HepG2 (cell line): ENCODE measurements around the gene EHD1. TPM values are rescaled to one million over a fixed set of nuclear protein-coding genes. Genes with fewer than 3 reads are reported as not detected.

Source experiments
- ATF7-NPFF ChIP-seq: sonication (generic); formaldehyde crosslinking; IDR thresholded peaks from 2 replicates; pipeline ENCODE4 v1.8.1; 2023; ENCODE audit warnings: mild to moderate bottlenecking, low read depth, missing genetic modification reagents, moderate library complexity
- IKZF1 ChIP-seq: fragments of 450-650 bp; IDR thresholded peaks from 2 replicates; pipeline ENCODE4 v1.7.1; 2016
- IRF1 ChIP-seq: sonication (generic); formaldehyde crosslinking; IDR thresholded peaks from 2 replicates; pipeline ENCODE4 v1.4.0; 2020; ENCODE audit warnings: low read depth, mild to moderate bottlenecking, missing genetic modification reagents
- KDM3A ChIP-seq: IDR thresholded peaks from 2 replicates; pipeline ENCODE4 v1.6.1; 2018; ENCODE audit warnings: low read depth, missing compliant biosample characterization
- KMT2A ChIP-seq: sonication (generic); formaldehyde crosslinking; IDR thresholded peaks from 2 replicates; pipeline ENCODE4 v1.4.0; 2020; ENCODE audit warnings: missing genetic modification reagents
- MIER2 ChIP-seq: IDR thresholded peaks from 2 replicates; pipeline ENCODE4 v1.6.1; 2016; ENCODE audit warnings: missing biosample characterization, missing genetic modification reagents
- PLRG1 ChIP-seq: fragments of 450-650 bp; conservative IDR thresholded peaks from 2 replicates; pipeline ENCODE4 v1.6.1; 2016
- RXRA ChIP-seq: sonication (generic); formaldehyde crosslinking; IDR thresholded peaks from 2 replicates; pipeline ENCODE4 v1.5.1; 2020; ENCODE audit warnings: missing genetic modification reagents
- SOX6 ChIP-seq, 2 experiments: fragments of 450-650 bp in 1 of 2; sonication (generic) in 1 of 2; formaldehyde crosslinking in 1 of 2; IDR thresholded peaks; 2 replicates each; pipeline versions ENCODE4 v1.4.0 to v1.6.1; 2017 to 2020; ENCODE audit warnings: antibody characterized with exemption in 1 of 2, mild to moderate bottlenecking in 1 of 2, missing genetic modification reagents in 1 of 2
- SP2 ChIP-seq: sonication (generic); formaldehyde crosslinking; IDR thresholded peaks from 2 replicates; pipeline ENCODE4 v1.5.1; 2020; ENCODE audit warnings: mild to moderate bottlenecking, missing genetic modification reagents
- UBTF ChIP-seq: sonication (generic); formaldehyde crosslinking; IDR thresholded peaks from 2 replicates; pipeline ENCODE4 v1.4.0; 2020; ENCODE audit warnings: mild to moderate bottlenecking, missing genetic modification reagents
- ZKSCAN8 ChIP-seq: IDR thresholded peaks from 2 replicates; pipeline ENCODE4 v1.6.1; 2016; ENCODE audit warnings: borderline replicate concordance, missing genetic modification reagents, missing compliant biosample characterization
- ZMYM3 ChIP-seq: sonication (generic); formaldehyde crosslinking; IDR thresholded peaks from 2 replicates; pipeline ENCODE4 v1.5.1; 2020; ENCODE audit warnings: mild to moderate bottlenecking, missing genetic modification reagents
- ZNF224 ChIP-seq: sonication (generic); formaldehyde crosslinking; IDR thresholded peaks from 2 replicates; pipeline ENCODE4 v1.5.0; 2020; ENCODE audit warnings: mild to moderate bottlenecking, missing genetic modification reagents
- ZNF230 ChIP-seq: sonication (generic); formaldehyde crosslinking; IDR thresholded peaks from 2 replicates; pipeline ENCODE4 v1.4.0; 2020; ENCODE audit warnings: mild to moderate bottlenecking, missing genetic modification reagents
- ZNF616 ChIP-seq: sonication (generic); formaldehyde crosslinking; IDR thresholded peaks from 2 replicates; pipeline ENCODE4 v1.5.0; 2020; ENCODE audit warnings: low read depth, mild to moderate bottlenecking, missing genetic modification reagents
- polyA plus RNA-seq, 8 experiments: library from polyadenylated mRNA; depleted of rRNA in 3 of 8; stranded (reverse) in 7 of 8; unstranded in 1 of 8; fragments of >200 nt; fragmentation: Illumina TruSeq in 4 of 8; extraction: Trizol in 4 of 8; gene quantifications; 2 replicates each; pipeline versions ENCODE4 v1.2.1 to v1.2.3, GENCODE V29; 2011 to 2016; ENCODE audit warnings: low read depth in 4 of 8, missing spikeins in 1 of 8, mixed read lengths in 1 of 8; ENCODE audit not compliant: insufficient read depth in 1 of 8
- total RNA-seq, 5 experiments: library from RNA; depleted of rRNA; stranded (reverse); fragments of >200 nt; fragmentation: Illumina TruSeq; extraction: Trizol; gene quantifications; 2 replicates each; pipeline ENCODE4 v1.2.3, GENCODE V29; 2016; ENCODE audit warnings: low read depth in 1 of 5
- TF ChIP-seq, protein P1 (sequence below): sonication (generic); formaldehyde crosslinking; IDR thresholded peaks from 2 replicates; pipeline ENCODE4 v1.8.0; 2022; ENCODE audit warnings: missing genetic modification reagents, mild to moderate bottlenecking, moderate library complexity, borderline replicate concordance
- TF ChIP-seq, protein P2 (sequence below), 2 experiments: sonication (generic) in 1 of 2; formaldehyde crosslinking in 1 of 2; IDR thresholded peaks; 2 replicates each; pipeline versions ENCODE4 v1.4.0 to v1.6.1; 2018 to 2020; ENCODE audit warnings: missing genetic modification reagents in 2 of 2, borderline replicate concordance in 1 of 2, low read depth in 1 of 2, mild to moderate bottlenecking in 1 of 2, missing biosample characterization in 1 of 2
- TF ChIP-seq, protein P3 (sequence below): sonication (generic); formaldehyde crosslinking; IDR thresholded peaks from 2 replicates; pipeline ENCODE4 v1.4.0; 2020; ENCODE audit warnings: missing genetic modification reagents

Gene EHD1
- total and polyA plus RNA-seq, 2 of the 13 experiments (the other 11 are each of a cell fraction or from before 2014, with no cell fraction given): 23.6 to 26.6 TPM

DNA sequence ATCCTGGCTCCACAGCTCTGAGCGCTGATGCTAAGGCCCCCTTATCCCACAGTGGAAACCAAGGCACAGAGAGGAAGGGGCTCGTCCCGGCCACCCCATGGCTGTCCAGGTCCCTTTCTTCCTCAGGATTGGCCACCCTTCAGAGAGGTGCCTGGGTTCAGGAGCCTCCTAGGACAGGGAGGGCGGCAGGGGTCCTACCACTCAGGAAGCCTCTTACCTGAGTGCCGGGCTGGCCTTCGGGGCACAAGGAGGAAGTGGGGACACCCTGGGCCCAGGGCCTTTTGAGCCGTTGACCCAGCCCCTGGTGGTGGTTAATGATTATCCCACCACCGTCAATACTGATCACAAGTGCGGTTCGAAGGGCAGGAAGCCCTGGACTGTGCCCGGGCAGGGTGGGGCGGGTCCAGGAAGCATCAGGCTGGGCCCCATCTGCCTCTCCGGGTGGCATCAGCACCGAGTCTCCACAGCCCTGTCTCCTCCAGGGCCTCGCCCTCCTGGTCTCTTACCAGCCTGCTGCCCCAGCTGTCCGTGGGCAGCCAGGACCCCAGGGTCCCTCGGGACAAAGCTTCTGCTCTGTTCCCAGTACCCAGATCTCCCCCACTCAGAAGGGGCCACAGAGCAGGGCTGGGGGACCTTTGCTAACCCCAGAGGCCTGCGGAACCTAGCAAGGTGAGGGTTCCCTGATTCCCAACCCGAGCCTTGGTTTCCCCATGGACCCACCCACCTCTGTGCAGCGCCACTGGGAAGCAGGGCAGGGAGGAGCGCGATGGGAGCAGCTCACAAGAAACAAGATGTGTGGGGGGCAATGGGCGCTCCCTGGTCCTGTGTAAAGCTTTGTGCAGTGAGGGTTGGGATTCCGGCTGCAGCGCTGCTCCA lies 15.0 kb upstream of the EHD1 start (continued):
- TF ChIP-seq IRF1 (CRISPR knock-in tag) (0 out of 2 replicates have a peak, but pooled peaks have one; percentile 5), ZNF224 (CRISPR knock-in tag) (0 out of 2 replicates have a peak, but pooled peaks have one; percentile 18), KDM3A (CRISPR knock-in tag) (peak; percentile 58; the same call in 1 of the 2 replicates), ZNF230 (CRISPR knock-in tag) (peak; percentile 93), ZMYM3 (CRISPR knock-in tag) (peak; percentile 75; the same call in 1 of the 2 replicates), PLRG1 (no peak), KMT2A (CRISPR knock-in tag) (0 out of 2 replicates have a peak, but pooled peaks have one; percentile 41), UBTF (CRISPR knock-in tag) (peak; percentile 54), ZNF616 (CRISPR knock-in tag) (peak; percentile 62; the same call in 1 of the 2 replicates), SP2 (CRISPR knock-in tag) (peak; percentile 36), ZKSCAN8 (peak; percentile 49; the same call in 1 of the 2 replicates), IKZF1 (no peak), MIER2 (CRISPR knock-in tag) (peak; percentile 70), SOX6 (IDR thresholded peaks at IDR 0.05) (no peak), SOX6 (CRISPR knock-in tag; IDR thresholded peaks at IDR 0.05) (no peak; the same call in 1 of the 2 replicates), RXRA (CRISPR knock-in tag) (peak; percentile 80), ATF7-NPFF (CRISPR knock-in tag) (peak; percentile 65; the same call in 1 of the 2 replicates)
- TF ChIP-seq, protein P1, sequence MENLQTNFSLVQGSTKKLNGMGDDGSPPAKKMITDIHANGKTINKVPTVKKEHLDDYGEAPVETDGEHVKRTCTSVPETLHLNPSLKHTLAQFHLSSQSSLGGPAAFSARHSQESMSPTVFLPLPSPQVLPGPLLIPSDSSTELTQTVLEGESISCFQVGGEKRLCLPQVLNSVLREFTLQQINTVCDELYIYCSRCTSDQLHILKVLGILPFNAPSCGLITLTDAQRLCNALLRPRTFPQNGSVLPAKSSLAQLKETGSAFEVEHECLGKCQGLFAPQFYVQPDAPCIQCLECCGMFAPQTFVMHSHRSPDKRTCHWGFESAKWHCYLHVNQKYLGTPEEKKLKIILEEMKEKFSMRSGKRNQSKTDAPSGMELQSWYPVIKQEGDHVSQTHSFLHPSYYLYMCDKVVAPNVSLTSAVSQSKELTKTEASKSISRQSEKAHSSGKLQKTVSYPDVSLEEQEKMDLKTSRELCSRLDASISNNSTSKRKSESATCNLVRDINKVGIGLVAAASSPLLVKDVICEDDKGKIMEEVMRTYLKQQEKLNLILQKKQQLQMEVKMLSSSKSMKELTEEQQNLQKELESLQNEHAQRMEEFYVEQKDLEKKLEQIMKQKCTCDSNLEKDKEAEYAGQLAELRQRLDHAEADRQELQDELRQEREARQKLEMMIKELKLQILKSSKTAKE: peak; percentile 20; the same call in 1 of the 2 replicates
- TF ChIP-seq, protein P2, sequence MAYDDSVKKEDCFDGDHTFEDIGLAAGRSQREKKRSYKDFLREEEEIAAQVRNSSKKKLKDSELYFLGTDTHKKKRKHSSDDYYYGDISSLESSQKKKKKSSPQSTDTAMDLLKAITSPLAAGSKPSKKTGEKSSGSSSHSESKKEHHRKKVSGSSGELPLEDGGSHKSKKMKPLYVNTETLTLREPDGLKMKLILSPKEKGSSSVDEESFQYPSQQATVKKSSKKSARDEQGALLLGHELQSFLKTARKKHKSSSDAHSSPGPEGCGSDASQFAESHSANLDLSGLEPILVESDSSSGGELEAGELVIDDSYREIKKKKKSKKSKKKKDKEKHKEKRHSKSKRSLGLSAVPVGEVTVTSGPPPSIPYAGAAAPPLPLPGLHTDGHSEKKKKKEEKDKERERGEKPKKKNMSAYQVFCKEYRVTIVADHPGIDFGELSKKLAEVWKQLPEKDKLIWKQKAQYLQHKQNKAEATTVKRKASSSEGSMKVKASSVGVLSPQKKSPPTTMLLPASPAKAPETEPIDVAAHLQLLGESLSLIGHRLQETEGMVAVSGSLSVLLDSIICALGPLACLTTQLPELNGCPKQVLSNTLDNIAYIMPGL (CRISPR knock-in tag; IDR thresholded peaks at IDR 0.05; ENCODE audit: borderline replicate concordance in 1 of 2, low read depth in 1 of 2): peak in 1 of 2 experiments; percentile 72; a peak in 3 of 4 replicates
- TF ChIP-seq, protein P3, sequence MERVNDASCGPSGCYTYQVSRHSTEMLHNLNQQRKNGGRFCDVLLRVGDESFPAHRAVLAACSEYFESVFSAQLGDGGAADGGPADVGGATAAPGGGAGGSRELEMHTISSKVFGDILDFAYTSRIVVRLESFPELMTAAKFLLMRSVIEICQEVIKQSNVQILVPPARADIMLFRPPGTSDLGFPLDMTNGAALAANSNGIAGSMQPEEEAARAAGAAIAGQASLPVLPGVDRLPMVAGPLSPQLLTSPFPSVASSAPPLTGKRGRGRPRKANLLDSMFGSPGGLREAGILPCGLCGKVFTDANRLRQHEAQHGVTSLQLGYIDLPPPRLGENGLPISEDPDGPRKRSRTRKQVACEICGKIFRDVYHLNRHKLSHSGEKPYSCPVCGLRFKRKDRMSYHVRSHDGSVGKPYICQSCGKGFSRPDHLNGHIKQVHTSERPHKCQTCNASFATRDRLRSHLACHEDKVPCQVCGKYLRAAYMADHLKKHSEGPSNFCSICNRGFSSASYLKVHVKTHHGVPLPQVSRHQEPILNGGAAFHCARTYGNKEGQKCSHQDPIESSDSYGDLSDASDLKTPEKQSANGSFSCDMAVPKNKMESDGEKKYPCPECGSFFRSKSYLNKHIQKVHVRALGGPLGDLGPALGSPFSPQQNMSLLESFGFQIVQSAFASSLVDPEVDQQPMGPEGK: peak; percentile 93
